ENCODE measurements around the gene HOXA11.

Gene HOXA11

DNA sequence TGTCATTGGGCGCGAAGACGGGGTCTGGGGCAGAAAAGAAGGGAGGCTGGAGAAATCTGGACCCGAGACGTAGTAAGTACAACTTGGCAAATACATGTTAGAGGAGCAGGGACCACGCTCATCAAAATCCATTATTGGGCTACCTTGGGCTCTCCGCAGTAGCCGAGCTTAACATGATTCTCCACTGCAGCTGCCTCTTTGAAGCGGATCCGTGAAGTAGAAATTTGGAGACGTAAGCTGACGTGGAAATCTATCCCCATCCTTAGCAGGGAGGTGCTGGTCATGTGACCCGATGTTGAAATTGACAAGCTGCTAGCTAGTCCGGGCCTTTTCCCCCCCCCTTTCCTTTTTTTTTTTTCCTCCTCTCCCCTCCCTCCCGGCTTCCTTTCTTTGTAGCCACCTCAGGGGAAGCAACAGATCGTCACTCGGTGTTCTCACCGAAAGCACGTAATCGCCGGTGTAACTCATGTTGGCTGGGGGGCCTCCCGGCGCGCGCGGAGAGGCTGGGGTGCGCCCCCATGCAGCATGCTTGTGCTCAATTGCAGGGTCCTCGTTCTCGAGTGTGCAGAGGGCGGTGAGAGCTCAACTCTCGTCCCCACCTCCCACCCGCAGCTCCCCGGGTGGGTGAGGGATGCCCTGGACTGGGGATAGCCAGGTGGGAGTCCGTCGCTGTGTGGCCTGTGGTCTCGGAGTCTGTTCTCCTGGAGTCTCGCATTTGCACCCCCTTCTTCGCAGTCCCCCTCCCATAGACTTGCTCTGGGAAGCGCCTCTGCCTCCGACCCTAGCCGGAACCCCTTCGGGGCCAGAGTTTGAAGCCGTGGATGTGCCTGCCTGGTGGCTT is at the start of gene HOXA11:
Gene HOXA11 (minus strand): TSS at position 220 of the 841 bp plus-strand sequence. CDS start 88 bp downstream, at position 132.
- DNase-seq (ENCODE audit: low read depth in 1 of 2, low spot score in 1 of 2): peak in 1 of 2 donors; percentile 1

DNA sequence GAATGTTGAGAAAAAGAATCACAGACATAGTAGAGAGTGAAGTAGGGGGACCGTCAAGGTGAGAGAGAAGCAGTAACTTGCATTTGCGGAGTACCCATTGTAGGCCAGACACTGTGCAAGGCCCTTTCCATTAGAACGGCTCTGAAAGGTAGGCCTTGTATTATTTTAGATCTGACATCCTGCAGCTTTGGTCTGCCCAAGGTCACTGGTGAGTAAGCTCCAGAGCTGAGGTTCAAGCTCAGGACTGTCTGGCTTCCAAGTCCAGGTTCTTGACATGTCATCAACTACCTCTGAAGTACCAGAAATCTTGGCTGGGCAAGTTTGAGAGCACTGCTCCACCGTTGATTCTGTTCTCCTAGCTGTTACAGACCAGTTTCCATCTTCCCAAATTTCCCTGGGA is 44.4 kb upstream of the HOXA11 start:
- no peak for DNase-seq (ENCODE audit: low read depth in 1 of 2, low spot score in 1 of 2)

DNA sequence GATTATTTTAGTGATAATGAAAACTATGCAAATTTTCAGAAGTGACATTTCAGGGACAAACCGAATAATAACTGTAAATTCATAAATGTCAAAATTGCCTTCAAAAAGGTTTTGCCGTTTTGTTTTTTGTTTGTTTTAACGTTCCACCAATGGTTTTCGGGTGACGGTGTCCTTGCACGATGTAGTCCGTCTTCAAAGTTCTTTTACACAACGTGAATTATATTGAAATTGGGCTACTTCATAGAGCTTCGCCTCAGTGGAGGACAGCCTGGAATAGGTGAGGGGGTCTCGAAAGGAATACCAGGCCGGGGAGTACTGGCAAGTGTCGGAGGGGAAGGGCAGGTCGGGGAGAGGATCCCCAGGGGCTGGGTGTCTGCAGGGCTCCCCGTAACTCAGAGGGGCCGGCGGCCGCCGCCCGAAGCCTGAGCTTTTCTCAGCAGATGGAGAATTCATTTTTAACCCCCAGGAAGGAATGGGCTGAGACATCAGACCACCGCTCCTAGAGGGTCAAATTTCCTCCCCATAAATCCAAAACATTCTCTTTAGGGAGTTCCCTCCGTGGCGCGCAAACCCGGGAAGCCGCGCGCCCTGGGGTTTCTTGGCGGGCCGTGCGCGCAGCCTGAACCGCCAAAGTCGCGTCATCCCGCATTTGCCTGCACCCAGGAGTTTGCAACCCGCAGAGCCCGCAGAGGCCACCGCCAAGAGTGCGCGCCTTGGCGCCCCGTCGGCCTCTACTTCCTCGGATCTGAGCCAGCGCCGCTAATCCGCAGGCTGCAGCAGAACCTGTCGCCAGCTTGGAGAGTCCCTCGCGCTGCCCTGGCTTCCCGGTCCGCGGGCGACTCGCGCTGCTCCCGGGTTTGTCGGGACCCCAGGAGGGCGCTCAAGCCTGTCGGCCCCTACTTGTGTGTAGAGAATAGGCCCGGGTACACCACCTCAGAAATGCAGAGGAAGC is 40.2 kb upstream of the HOXA11 start:
- DNase-seq (ENCODE audit: low read depth in 1 of 2, low spot score in 1 of 2): no peak

DNA sequence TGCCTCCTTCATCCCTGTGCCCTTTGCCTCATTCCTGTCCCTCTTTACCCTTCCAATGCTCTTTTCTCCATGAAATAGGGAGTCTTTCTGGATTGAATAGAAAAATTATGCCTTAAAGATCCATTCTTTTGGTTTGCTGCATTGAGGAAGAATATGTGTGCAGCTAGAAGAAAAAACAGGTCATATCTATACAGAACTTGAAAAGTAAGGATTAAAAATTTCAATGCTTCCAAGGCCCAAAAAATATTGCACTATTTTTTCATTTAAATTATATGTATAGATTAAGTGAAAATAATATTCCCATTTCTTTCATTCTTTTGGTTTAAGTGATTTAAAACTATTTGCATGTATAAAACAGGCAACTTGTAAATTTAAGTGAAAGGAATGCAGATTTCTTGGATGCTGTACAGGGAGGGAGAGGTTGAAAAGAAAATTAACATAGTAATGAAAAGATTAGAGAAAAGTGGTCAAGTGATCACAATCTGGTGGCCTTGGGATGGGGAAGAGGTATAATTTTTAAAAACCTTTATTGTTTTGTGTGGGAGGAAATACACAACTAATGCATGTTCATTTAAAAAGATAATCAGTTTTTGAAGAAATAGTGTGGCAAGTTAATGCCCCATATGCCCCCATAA is 39.0 kb upstream of the HOXA11 start:
- DNase-seq (ENCODE audit: low read depth in 1 of 2, low spot score in 1 of 2): no peak

DNA sequence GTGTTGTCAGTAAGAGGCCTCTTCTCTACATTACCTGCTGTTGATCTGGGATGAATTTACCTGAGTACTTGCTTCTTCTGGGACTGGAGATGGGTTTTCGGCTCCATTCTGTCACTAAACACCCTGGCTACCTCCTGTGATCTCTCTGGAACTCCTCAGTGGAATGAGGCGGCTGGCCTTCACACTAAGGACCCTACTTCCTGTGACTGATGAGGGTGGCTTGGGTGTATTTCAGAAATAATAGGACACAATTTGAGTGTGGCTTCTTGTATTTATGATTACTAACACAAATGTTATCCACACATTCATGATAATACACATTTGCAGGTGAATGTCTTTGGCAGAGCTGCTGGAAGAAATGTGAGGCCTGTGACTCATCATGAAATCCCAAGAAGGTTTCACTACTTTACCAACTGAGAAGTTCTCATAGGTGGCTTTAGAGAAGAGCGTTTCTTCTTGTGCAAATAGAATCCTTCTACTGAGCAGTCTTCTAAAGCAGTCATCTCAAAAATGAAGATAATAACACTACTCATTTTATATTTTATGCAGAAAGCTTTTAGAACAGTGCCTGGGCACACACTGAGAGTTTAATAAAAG is 36.3 kb upstream of the HOXA11 start:
- DNase-seq (ENCODE audit: low read depth in 1 of 2, low spot score in 1 of 2): no peak

DNA sequence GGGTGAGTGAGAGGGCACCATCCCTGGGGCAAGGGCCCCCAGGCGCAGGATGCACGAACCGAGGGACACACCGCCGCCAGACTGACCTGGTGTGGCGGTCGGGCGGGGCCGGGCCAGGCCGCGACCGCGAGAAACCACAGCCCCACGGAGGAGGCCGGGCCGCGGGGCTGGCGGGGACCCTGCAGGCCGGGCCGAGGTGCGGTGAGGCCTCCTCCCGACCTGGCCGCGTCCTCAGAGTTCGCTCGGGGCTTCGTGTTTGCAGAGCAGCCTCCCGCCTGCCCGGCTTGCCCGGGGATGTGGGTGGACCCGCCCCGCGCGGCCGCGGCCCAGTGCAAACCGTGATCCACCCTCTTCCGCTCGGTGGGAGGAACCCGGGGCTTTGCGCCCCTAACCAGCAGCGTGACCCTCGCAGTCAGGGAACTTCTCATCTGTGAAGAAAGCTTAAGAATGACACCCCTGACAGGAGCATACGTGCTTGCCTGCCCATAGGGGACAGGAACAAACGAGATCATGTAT is 35.5 kb upstream of the HOXA11 start:
- DNase-seq (ENCODE audit: low read depth in 1 of 2, low spot score in 1 of 2): no peak

DNA sequence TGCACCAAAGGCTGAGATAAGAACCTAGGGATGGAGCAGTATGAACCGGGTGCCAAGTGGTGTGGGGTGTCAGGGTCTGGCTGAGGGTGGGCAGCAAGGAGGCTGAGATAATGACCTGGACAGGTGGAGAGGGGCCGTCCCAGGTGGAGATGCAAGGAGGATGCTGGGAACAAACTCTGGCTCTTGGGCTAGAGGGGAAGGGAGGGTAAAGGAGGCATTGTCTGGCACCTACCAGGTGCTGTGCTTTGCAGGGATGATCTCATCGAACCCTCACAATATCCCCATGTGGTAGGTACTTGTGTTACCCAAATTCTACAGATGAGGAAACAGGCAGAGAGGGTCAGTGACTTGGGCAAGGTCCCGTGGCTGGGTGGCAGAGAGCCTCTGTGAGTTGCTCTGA is 34.8 kb upstream of the HOXA11 start:
- DNase-seq (ENCODE audit: low read depth in 1 of 2, low spot score in 1 of 2): no peak

DNA sequence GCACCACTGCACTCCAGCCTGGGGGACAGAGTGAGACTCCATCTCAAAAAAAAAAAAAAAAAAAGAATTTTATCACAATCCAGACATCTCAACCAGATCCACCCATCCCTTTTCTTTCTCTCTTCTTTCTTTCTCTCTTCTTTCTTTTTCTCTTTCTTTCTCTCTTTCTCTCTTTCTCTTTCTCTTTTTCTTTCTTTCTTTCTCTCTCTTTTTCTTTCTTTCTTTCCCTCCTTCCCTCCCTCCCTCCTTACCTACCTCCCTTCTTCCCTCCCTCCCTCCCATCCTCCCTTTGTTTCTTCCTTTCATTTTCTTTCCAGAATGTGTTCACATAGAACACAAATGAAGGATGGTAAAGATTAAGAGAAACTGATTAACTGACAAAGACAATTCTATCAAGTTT is 32.9 kb upstream of the HOXA11 start:
- DNase-seq (ENCODE audit: low read depth in 1 of 2, low spot score in 1 of 2): no peak

DNA sequence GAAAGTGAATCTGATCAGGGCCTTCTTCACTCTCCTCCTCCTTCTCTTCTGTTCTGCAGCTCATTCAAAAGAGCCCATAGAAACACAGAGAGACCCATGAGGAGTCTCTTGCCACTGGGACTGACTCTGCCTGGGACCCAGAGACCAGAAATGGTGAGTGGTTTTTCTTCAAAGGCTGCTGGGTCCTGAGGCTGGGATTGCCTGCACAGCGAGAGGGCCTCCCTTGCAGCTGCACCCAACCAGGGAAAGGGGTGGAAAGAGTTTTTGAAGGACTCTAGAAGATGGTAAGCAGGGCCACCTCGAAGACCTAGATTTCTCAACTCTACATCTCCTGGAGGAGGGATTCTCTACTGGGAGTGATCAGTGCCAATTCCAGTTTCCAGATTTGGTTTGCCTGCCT is 30.3 kb upstream of the HOXA11 start:
- no peak for DNase-seq (ENCODE audit: low read depth in 1 of 2, low spot score in 1 of 2)

DNA sequence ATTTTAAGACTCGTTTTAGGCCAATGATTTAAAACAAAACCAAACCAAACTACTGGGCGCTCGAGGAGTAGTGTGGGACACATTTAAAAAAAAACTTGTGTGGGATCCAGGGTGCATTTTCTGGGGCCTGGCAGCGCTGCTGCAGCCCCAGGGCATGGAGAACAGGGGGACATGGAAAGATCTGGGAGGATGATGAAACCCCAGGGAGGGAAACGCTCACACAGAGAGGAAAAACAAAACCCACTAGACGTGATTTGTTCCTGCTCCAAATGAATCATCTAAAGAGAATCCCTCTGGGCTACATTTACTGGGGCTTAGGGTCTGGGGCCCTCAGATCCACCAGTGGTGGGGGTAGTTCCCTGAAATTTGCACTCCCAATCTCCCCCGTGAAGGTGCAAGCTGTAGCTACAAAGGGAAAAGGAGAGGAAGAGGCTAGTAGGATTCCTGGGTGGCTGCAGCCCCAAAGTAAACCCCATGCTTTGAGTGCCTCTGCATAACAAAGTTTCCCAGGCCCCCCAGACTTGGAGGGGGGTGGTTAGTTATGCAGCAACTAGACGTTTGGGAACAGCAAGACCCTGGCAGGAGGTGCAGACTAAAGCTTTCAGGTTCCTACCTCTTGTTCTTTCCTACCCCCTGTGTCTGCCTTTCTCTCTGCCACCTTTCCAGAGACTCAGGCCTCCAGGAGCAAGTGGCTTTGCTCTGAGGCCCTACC is 29.4 kb upstream of the HOXA11 start:
- no peak for DNase-seq (ENCODE audit: low read depth in 1 of 2, low spot score in 1 of 2)

DNA sequence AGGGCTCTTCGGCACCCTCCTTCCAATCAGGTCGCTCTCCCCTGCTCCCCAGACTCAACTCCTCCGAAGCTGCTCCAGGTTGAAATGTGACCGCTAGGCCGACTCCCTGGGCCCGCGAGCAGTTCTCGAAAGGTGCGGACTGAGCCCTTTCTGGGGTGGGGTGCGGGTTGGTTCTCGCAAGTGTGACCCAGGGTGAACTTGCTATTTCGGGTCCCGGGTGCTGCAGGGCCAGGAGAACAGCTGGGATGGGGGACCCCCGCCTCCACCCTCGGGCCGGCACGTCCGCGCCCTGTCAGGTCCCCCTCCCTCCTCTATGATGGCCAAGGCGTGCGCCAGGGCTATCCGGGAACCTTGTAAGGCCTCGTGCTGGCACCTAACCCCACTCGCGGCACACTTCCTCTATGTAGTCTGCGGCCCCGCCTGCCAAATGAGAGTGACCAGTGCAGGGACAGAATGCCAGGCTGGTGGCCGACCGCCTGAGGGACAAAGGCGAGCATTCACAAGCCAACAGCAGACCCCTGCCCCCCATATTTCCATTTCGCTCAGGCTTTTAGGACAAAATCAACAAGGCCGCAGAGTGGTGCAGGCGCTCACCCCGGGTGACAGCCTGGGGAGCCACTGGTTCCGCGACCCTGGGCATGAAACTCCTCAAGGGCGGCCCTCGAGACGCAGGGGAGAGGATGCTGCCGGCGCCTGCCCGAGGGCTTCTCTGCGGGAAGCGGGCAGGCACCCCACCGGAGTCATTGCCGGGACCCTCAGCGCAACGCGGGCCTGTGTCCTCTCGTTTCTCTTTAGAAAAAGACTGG is 28.6 kb upstream of the HOXA11 start:
- DNase-seq (ENCODE audit: low read depth in 1 of 2, low spot score in 1 of 2): no peak

DNA sequence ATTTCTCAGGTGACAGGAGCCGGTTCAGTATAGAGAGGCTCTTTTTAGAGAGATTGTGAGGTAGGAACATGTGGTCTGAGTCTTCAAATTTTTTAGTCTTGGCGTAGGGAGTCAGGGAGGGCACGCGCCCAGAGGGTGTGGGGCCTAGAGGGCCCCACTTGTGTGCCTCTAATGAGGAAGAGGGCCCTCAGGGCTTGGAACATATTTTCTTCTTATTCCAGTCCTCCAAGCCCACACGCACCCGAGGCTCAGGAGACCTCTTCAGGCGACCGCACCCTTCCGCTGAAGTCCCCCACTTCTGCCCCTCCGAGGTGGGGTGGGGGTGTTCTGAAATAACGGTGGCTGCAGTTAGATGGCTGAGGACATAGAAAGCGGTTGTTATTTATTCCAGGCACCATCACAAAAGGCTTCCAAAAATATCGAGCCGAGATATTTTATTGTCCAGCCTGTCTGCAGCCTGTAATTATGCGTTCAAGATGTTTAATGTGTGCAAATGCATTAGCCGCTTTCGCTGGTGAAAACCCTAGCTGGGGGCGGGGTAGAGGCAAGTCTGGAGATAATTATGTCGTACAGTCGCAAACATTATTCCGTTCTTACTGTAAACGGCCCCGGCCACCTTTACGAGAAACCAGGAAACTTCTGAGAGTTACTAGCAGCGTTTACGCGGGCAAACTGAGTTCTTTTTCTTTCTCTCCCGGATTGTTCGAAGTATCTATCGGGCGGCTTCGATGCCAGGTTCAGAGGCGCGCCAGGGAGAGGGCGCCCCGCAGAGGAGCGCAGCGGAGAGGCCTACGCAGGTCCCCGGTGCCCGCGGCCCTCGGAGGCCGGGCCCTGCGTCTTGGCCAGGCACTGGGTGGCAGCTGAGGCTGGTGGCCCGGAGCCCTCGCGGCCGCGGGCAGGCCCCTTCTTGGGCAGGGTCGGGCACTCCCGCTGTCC is 27.7 kb upstream of the HOXA11 start:
- DNase-seq (ENCODE audit: low read depth in 1 of 2, low spot score in 1 of 2): no peak

DNA sequence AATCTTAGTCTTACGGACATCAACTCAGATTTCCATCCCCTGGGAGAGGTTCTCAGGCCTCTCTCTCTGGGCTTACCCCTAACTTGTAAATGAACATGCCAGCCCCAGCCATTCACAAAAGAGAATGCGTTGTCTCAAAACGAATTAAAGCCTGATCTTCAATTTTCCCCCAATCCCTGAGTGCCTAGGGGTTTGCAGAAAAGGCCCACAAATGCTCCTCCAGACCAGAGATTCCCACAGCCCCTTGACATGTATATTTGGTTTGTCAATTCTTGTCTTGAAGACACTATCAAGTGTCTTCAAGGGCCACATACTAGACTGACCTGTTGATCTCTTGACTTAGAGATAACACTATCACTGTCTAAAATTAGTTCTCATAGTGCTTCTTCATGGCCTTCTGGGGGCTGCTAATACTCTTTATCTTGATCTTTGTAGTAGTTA is 26.8 kb upstream of the HOXA11 start:
- no peak for DNase-seq (ENCODE audit: low read depth in 1 of 2, low spot score in 1 of 2)

DNA sequence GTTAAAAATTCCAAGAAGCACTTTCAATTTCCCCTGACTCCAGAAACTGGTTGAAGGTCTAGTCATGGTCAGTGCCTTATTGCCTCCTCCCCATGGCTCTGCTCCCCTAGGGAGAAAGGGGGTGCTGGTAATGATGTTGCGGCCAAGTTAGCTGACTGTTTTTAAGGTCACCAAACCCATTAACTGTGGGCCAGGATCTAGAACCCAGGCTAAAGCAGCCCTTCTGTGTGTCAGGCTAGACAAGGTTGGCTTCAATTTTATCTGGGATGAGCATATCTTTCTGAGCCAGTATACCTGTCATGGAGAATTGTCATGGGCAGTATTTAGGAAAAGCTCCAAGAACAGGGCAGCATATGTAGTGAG is 26.0 kb upstream of the HOXA11 start:
- no peak for DNase-seq (ENCODE audit: low read depth in 1 of 2, low spot score in 1 of 2)

DNA sequence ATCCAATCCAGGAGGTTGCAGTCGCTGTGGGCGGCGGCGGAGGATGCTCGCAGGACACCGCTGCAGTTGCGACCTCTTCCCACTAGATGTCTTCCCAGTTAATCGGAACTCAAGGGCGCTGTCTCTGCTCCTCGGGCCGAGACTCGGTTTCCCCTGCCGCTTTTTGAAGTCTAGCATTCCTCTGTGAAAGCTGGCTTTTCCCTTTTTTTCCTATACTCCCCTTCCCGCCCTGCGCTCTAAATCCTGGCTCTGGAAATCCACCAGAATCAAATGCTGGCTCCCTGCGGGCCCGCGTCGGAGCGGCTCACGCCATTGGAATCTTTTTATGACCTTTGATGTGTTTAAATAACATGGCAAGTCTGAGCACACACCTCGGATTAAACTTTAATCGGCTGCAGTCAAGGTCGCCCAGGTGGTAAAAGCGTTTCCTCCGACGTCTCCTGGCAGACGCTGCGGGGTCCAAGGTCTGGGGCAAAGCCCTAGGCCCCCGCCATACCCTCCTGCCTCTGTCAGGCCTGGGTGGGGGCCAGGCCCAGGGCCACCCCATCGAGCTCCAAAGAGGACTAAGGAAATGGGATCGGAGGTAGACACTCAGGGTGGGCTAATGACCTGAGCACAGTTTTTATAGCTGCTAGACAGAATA is 25.5 kb upstream of the HOXA11 start:
- no peak for DNase-seq (ENCODE audit: low read depth in 1 of 2, low spot score in 1 of 2)

DNA sequence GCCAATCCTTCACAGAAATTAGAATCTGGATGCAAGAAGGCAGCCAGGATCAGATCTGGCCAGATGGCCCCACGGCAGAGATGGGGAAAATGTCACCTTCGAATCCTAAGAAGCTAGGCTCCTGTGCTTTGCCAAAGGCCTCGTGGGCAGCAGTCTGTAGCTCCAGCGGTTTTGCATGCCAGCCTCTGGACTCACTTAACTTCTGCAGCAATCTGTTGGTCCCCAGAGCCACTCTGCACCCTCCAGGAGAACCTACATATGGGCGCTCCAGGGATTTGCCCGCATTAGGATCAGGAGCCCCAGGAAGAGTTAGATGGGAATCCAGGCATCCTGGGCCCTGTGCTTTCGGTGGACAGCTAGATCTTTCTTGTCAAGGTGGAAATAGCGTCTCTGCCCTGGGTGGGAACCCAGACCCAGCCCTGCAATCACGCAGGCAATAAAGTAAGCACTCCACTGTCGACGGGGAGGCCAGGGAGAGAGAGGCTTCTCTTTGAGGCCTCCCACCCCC is 25.0 kb upstream of the HOXA11 start:
- no peak for DNase-seq (ENCODE audit: low read depth in 1 of 2, low spot score in 1 of 2)

DNA sequence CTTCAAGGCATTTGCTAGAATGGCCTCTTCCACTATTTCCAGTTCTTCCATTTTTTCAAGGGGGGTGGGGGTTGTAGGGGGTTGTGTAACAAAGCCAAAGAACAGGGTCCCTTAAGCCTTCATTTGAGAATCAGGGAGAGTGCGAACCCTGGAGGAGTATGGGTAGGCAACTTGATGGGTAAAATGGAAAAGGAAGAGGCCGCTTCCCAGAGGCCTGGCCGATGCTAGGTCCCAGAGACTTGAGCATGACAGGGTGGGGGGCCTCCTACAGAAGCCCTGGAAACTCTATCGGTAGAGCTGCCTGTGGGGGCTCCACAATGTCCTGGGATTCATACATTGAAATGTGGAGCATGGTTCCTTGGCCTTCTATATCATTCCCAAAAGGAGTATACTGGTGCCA is 24.0 kb upstream of the HOXA11 start:
- no peak for DNase-seq (ENCODE audit: low read depth in 1 of 2, low spot score in 1 of 2)
